ENCODE measurements around the gene ORC2. TPM values are rescaled to one million over a fixed set of nuclear protein-coding genes. Genes with fewer than 3 reads are reported as not detected.
"Not testable (repeated sequence)": the region's sequence is repeated elsewhere in the genome, so short reads cannot be mapped to it uniquely, and the experiment has no call there.

The ORC2 gene
- total RNA-seq, 1 donor from 2014 or later, result 36.8 TPM

GRCh38 chr2:200968735-200969134 lies 5.3 kb upstream of the ORC2 start:
- Mint-ChIP-seq H3K9me3 (no peaks in the 10 kb centered on the region), H3K4me1 (peaks cover 38% of the 10 kb centered on the region), H3K36me3 (ENCODE audit: low read depth) (peaks cover under 1% of the 10 kb centered on the region), H3K27ac (peak overlapping the region; percentile 43), H3K4me3 (no peak overlapping the region), H3K27me3 (no peaks in the 10 kb centered on the region)
- ChIA-PET POLR2A (no interaction called here), CTCF (no interaction called here)
- TF ChIP-seq CTCF (IDR thresholded peaks at IDR 0.05), result no peak
- no peak for DNase-seq
- no peak for ATAC-seq (ENCODE audit: low read depth)
- intact Hi-C loops (cut with micrococcal nuclease), result loop anchor here (2.0 kb wide), 1 partner anchor 14 kb away; no protein-coding TSS in a partner anchor

- no peak for ATAC-seq (ENCODE audit: low read depth)
- no peak for DNase-seq
- peaks cover 41% of the 10 kb centered on the region for H3K4me1 Mint-ChIP-seq
- H3K27me3 Mint-ChIP-seq, result no peaks in the 10 kb centered on the region
- H3K36me3 Mint-ChIP-seq (ENCODE audit: low read depth), result peaks cover 7% of the 10 kb centered on the region
- no peak overlapping the region for H3K27ac Mint-ChIP-seq
- no peak for TF ChIP-seq CTCF (IDR thresholded peaks at IDR 0.05)
- H3K9me3 Mint-ChIP-seq, result no peaks in the 10 kb centered on the region
- POLR2A ChIA-PET, result no interaction called here
- H3K4me3 Mint-ChIP-seq, result no peak overlapping the region
- intact Hi-C loops (cut with micrococcal nuclease), result loop anchor here (2.0 kb wide), 1 partner anchor 15 kb away; no protein-coding TSS in a partner anchor
- CTCF ChIA-PET, result no interaction called here
Observed at GRCh38 chr2:200968162-200968561, 4.7 kb upstream of the ORC2 start.

- POLR2A ChIA-PET, result interaction anchor here (0.6 to 1.8 kb wide), 4 partner anchors 74 to 191 kb away, joined by 3 read pairs; partner anchors contain the start of gene CLK1
- intact Hi-C loops (cut with micrococcal nuclease), result no loop called here
- peaks cover 10% of the 10 kb centered on the region for H3K36me3 Mint-ChIP-seq (ENCODE audit: low read depth)
- peak overlapping the region; percentile 62 for H3K27ac Mint-ChIP-seq
- H3K4me1 Mint-ChIP-seq, result peaks cover 55% of the 10 kb centered on the region
- H3K9me3 Mint-ChIP-seq, result no peaks in the 10 kb centered on the region
- ATAC-seq (ENCODE audit: low read depth) (peak; percentile 7), DNase-seq (no peak)
- no peak for TF ChIP-seq CTCF (IDR thresholded peaks at IDR 0.05)
- H3K4me3 Mint-ChIP-seq, result peak overlapping the region; percentile 13
- CTCF ChIA-PET, result interaction anchor here (0.7 to 1.0 kb wide), 3 partner anchors 102 to 216 kb away, joined by 3 to 4 read pairs (median 3); partner anchors contain the start of genes CASP10 and CFLAR
- no peaks in the 10 kb centered on the region for H3K27me3 Mint-ChIP-seq
Observed at GRCh38 chr2:200966770-200967169, 3.3 kb upstream of the ORC2 start.

GRCh38 chr2:200964498-200964897 lies 1.0 kb upstream of the ORC2 start:
- Mint-ChIP-seq H3K4me3 (peak overlapping the region; percentile 97), H3K36me3 (ENCODE audit: low read depth) (peaks cover 13% of the 10 kb centered on the region), H3K27me3 (no peaks in the 10 kb centered on the region), H3K4me1 (peaks cover 65% of the 10 kb centered on the region), H3K9me3 (no peaks in the 10 kb centered on the region), H3K27ac (peak overlapping the region; percentile 97)
- ATAC-seq (ENCODE audit: low read depth) (no peak), DNase-seq (no peak)
- ChIA-PET POLR2A (interaction anchor here (1.6 to 2.5 kb wide), 4 partner anchors 76 to 218 kb away, joined by 3 to 42 read pairs (median 14); partner anchors contain the start of genes CASP10, CFLAR, CLK1 and NIF3L1), CTCF (interaction anchor here (1.7 to 3.6 kb wide), 4 partner anchors 104 to 213 kb away, joined by 6 to 46 read pairs (median 14); no protein-coding TSS in a partner anchor)
- intact Hi-C loops (cut with micrococcal nuclease), result loop anchor here (5.0 kb wide), 1 partner anchor 252 kb away; no protein-coding TSS in a partner anchor
- no peak for TF ChIP-seq CTCF (IDR thresholded peaks at IDR 0.05)

- ChIA-PET CTCF (interaction anchor here (0.7 to 3.6 kb wide), 12 partner anchors 10 to 415 kb away, joined by 3 to 46 read pairs (median 5); partner anchors contain the start of gene CASP10), POLR2A (interaction anchor here (0.7 to 2.5 kb wide), 15 partner anchors 10 to 268 kb away, joined by 3 to 42 read pairs (median 7); partner anchors contain the start of genes CASP10, CFLAR, CLK1 and NIF3L1)
- peaks cover 64% of the 10 kb centered on the region for H3K4me1 Mint-ChIP-seq
- ATAC-seq (ENCODE audit: low read depth), result peak; percentile 4
- H3K36me3 Mint-ChIP-seq (ENCODE audit: low read depth), result peaks cover 20% of the 10 kb centered on the region
- not testable (repeated sequence) for DNase-seq, H3K9me3 Mint-ChIP-seq, H3K27me3 Mint-ChIP-seq
- intact Hi-C loops (cut with micrococcal nuclease), result loop anchor here (1.0 to 5.0 kb wide), 11 partner anchors 59 to 678 kb away; partner anchors contain the start of genes BZW1, CLK1, NIF3L1 and PPIL3
- H3K27ac Mint-ChIP-seq, result peak overlapping the region; percentile 97
- peak overlapping the region; percentile 97 for H3K4me3 Mint-ChIP-seq
Observed at GRCh38 chr2:200963918-200964252, 425 bp upstream of the ORC2 start.

Data from activated B cell treated with CpG ODN at 0.5 μM for 24 hours (primary cell).